HL-60 (cell line): ENCODE data around the gene KLHL25.

Experiments used
- DNase-seq, 2 experiments: peaks; one replicate each; pipeline ENCODE4 v3.0.0-alpha.2; 2010 to 2020; ENCODE audit warnings: low read depth in 1 of 2, low spot score in 1 of 2
- H3K27ac ChIP-seq: fragments of 250-450 bp; sonication (Bioruptor Pico); replicated peaks from 2 replicates; pipeline ENCODE4 v1.5.1; 2020; ENCODE audit warnings: mild to moderate bottlenecking, moderate library complexity
- H3K27me3 ChIP-seq: fragments of 250-450 bp; sonication (Bioruptor Pico); 2 replicates; pipeline ENCODE4 v1.5.1; 2021; ENCODE audit warnings: mild to moderate bottlenecking, moderate library complexity; ENCODE audit not compliant: insufficient read depth, poor library complexity, severe bottlenecking
- H3K4me3 ChIP-seq: replicated peaks from 2 replicates; pipeline ENCODE4 v1.5.1; 2011; ENCODE audit warnings: mild to moderate bottlenecking, control low read depth, low read length; ENCODE audit not compliant: insufficient read depth
- GABPA ChIP-seq: IDR thresholded peaks from 2 replicates; pipeline ENCODE4 v1.6.1; 2012; ENCODE audit warnings: low read depth
- POLR2AphosphoS5 ChIP-seq: IDR thresholded peaks from 2 replicates; pipeline ENCODE4 v1.6.1; 2012; ENCODE audit warnings: low read depth
- REST ChIP-seq: IDR thresholded peaks from 2 replicates; pipeline ENCODE4 v1.6.1; 2012; ENCODE audit warnings: low read depth; ENCODE audit not compliant: insufficient replicate concordance
- SPI1 ChIP-seq: IDR thresholded peaks from 2 replicates; pipeline ENCODE4 v1.6.1; 2012; ENCODE audit warnings: low read depth, mild to moderate bottlenecking, borderline replicate concordance
- TF ChIP-seq, protein P1 (sequence below): IDR thresholded peaks from one replicate; pipeline ENCODE4 v1.5.1; 2011; ENCODE audit warnings: low read length, control low read depth, inconsistent platforms; ENCODE audit not compliant: insufficient read depth

Gene KLHL25

DNA sequence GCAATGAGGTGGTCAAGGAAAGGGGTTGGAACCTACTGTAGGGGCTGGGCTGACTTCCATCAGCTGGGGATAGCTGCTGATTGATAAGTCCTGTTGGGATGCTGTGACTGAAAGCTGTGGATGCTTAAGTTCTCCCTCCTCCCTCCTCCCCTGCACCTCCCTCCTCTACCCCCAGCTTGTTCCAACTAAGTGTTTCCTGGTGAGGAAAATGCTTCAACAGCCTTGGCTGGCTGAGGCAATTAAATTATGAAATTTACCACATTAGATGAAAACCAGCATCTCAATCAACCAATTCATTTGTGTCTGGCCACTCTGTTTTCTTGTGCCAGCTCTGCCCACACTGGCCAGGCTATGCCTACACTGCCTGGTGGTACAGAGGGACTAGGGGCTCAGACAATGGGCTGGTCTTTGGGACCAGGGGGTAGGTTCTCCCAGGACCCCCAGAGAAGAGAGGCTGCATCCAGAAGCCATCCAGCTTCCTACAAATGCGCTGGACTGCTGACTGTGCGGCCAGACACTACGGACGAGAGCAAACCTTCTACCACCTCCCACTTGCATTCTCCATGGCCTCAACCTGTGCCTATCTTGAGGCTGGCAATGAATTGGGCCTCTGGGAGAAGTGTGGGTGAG is 2.5 kb downstream of the KLHL25 start:
- Histone ChIP-seq H3K27me3 (peaks cover 12% of the 10 kb centered on the region), H3K27ac (no peak overlapping the region), H3K4me3 (no peak overlapping the region)
- TF ChIP-seq REST, result no peak
- TF ChIP-seq GABPA, result no peak
- TF ChIP-seq, protein P1, sequence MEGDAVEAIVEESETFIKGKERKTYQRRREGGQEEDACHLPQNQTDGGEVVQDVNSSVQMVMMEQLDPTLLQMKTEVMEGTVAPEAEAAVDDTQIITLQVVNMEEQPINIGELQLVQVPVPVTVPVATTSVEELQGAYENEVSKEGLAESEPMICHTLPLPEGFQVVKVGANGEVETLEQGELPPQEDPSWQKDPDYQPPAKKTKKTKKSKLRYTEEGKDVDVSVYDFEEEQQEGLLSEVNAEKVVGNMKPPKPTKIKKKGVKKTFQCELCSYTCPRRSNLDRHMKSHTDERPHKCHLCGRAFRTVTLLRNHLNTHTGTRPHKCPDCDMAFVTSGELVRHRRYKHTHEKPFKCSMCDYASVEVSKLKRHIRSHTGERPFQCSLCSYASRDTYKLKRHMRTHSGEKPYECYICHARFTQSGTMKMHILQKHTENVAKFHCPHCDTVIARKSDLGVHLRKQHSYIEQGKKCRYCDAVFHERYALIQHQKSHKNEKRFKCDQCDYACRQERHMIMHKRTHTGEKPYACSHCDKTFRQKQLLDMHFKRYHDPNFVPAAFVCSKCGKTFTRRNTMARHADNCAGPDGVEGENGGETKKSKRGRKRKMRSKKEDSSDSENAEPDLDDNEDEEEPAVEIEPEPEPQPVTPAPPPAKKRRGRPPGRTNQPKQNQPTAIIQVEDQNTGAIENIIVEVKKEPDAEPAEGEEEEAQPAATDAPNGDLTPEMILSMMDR, result no peak
- no peak for TF ChIP-seq SPI1
- no peak for TF ChIP-seq POLR2AphosphoS5
- no peak for DNase-seq

GRCh38 chr15:85789496-85789875 is 5.2 kb downstream of the KLHL25 start:
- TF ChIP-seq, protein P1, result no peak
- TF ChIP-seq SPI1 (no peak), POLR2AphosphoS5 (no peak), GABPA (no peak), REST (no peak)
- H3K4me3 ChIP-seq, result no peak overlapping the region
- DNase-seq, result no peak
- no peak overlapping the region for H3K27ac ChIP-seq
- H3K27me3 ChIP-seq, result peaks cover 9% of the 10 kb centered on the region

DNA sequence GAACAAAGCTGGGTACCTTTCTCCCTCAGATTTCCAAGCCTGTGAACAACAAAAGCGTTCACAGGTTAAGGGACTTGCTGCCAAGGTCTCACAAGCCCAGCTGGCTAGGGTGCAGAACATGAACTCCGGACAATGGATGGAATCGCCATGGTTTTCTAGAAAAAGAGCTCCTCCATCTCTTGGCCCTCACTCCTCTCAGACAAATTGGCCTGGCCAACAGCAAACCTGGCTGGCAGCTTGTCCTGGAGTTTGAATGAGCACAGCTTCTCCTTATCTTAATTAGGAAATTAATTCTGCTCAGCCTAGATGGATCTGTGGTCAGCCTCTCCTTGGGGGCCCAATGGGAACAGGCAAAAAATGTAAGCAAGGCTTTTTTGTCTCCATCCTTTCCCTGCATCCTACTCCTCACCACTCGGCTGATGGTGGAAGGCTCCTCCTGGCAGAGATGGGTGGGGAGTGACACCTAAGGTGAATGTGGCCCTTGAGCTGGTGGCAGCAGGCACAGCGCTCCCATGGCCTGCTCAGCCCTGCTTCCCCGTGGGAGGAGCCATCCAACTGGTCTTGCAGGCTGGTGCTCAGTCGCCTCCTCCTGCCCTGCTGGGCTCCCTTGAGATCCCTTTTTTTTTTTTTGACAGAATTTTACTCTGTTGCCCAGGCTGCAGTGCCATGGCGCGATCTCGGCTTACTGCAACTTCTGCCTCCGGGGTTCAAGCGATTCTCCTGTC is 5.8 kb downstream of the KLHL25 start:
- H3K27me3 ChIP-seq, result peaks cover 7% of the 10 kb centered on the region
- H3K4me3 ChIP-seq, result no peak overlapping the region
- TF ChIP-seq REST (no peak), SPI1 (no peak), GABPA (no peak)
- TF ChIP-seq, protein P1, result no peak
- no peak for DNase-seq
- no peak overlapping the region for H3K27ac ChIP-seq
